Measurements from ENCODE around the gene PACS2.
"Not testable (repeated sequence)": the region's sequence is repeated elsewhere in the genome, so short reads cannot be mapped to it uniquely, and the experiment has no call there.

PACS2 gene

DNA sequence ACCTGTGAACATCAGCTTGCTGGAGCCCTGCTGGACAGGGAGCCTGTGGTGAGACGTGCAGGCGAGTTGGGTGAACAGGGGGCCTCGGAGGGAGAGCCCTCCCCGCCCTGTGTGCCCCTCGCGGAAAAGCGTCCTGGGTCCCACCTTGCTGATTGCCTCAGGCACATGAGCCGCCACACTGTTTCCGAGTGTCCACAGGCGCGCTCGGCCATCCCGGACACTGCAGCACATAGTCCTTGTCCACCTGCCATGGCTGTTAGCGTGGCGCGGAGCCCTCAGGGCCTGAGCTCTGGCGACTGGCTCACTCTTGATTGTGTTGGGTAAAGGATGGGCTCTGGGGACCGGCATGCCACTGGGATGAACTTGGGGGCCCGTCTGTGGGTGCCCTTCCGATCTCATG, 40.0 kb downstream of the PACS2 start:
- DNase-seq = no peak

DNA sequence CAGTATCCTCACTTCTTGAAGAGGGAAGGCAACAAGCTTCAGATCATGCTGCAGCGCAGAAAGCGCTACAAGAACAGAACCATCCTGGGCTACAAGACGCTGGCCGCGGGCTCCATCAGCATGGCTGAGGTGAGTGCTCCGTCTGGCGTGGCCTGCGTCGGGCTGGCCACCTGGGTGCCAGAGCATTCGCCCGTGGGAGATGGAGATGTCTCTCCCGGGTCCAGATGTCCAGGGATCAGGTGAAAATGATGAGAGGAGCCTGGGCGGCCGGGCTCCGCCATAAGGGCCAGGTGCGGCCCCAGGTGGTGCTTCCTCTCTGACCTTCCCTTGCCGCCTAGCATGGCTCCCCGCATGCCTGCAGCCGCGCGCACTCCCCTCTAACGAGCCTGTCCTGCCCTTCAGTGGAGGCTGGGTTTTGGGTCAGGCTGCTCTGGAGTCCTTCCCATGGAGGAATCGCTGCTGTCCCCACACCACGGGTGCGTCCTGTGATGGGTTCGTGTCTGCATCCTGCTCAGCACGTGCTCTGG, 40.6 kb downstream of the PACS2 start:
- no peak for DNase-seq

GRCh38 chr14:105355850-105356604, 41.5 kb downstream of the PACS2 start:
- DNase-seq = no peak

DNA sequence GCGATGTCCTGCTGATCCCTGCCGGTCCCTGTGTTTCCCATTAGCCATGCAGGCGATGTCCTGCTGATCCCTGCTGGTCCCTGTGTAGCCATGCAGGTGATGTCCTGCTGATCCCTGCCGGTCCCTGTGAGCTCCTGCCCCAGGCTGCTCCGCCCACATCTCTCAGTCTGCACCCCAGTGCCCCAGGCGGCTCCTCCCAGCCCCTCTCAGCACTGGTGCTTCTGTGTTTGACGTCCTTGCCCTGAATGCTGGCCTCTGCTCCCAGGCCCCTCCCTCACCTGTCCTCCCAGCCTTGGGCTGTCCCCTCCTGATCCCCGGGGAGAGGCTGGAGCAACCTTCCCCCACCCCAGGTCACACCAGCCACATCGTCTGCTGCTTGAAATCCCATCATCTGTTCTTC, 42.4 kb downstream of the PACS2 start:
- DNase-seq = no peak

- no peak for DNase-seq
Measured at GRCh38 chr14:105357626-105358025, 43.1 kb downstream of the PACS2 start.

- DNase-seq = no peak
Measured at GRCh38 chr14:105358140-105358846, 43.7 kb downstream of the PACS2 start.

DNA sequence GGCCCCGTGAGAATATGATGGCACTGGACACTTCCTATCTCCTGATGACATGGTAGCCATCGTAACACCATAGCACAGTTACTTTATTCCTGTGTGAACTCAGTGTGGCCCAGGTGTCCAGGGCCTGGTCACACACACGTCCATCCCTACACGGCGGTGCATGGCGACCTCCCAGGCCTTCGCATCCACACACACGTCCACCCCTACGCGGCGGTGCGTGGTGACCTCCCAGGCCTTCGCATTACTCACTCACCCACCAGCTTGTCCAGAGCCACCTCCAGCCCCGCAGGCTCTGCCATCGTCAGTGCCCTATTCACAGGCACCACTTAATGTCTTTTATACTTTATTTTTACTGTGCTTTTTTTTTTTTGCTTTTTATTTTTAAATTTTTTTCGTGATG, 44.4 kb downstream of the PACS2 start:
- DNase-seq = no peak

DNA sequence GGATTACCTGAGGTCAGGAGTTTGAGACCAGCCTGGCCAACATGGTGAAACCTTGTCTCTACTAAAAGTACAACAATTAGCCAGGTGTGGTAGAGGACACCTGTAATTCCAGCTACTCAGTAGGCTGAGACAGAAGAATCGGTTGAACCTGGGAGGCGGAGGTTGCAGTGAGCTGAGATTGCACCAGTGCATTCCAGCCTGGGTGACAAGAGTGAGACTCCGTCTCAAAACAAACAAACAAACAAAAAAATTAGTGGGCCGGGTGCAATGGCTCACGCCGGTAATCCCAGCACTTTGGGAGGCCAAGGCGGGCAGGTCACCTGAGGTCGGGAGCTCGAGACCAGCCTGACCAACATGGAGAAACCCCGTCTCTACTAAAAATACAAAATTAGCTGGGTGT, 46.9 kb downstream of the PACS2 start:
- DNase-seq = not testable (repeated sequence)

- peak; percentile 61 for DNase-seq
Measured at GRCh38 chr14:105363847-105364708, 49.5 kb downstream of the PACS2 start.

DNA sequence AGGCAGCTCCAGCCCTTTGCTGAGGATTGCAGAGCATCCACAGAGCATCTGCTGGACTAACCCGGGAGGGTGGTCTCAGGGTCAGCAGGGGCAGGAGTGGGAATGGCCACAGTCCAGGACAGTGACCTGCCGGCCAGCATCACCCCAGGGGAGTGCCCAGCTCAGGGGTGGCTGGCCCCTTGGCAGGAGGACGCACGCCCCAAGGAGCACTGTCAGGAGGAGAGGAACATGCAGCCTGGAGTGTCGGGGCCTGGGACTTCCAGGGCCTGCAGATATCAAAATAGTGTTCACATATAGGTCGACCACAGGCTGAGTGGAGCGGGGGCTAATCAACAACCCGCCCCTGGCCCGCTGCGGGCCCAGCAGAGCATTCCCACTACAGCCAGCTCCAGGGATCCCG, 50.6 kb downstream of the PACS2 start:
- DNase-seq = no peak

GRCh38 chr14:105365681-105366080, 51.1 kb downstream of the PACS2 start:
- no peak for DNase-seq

GRCh38 chr14:105366386-105367074, 52.0 kb downstream of the PACS2 start:
- DNase-seq = no peak

- no peak for DNase-seq
Measured at GRCh38 chr14:105367116-105368031, 52.8 kb downstream of the PACS2 start.

DNA sequence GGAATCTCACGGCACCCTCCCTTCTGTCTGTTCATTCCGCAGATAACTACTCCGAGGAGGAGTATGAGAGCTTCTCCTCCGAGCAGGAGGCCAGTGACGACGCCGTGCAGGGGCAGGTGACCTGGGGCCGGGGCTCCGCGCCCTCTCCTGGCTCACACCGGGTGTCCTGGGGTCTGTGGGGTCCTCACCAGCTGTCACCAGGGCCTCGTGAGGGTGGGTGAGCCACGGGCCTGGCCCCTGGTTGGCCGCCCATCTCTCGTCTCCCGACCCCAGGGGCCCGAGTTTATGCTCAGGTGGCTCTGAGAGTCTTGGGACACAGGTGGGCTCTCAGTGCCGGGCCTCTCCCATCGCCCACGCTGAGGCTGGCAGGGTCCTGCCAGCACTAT, 53.5 kb downstream of the PACS2 start:
- no peak for DNase-seq

- DNase-seq = no peak
Measured at GRCh38 chr14:105368426-105368825, 53.9 kb downstream of the PACS2 start.

DNA sequence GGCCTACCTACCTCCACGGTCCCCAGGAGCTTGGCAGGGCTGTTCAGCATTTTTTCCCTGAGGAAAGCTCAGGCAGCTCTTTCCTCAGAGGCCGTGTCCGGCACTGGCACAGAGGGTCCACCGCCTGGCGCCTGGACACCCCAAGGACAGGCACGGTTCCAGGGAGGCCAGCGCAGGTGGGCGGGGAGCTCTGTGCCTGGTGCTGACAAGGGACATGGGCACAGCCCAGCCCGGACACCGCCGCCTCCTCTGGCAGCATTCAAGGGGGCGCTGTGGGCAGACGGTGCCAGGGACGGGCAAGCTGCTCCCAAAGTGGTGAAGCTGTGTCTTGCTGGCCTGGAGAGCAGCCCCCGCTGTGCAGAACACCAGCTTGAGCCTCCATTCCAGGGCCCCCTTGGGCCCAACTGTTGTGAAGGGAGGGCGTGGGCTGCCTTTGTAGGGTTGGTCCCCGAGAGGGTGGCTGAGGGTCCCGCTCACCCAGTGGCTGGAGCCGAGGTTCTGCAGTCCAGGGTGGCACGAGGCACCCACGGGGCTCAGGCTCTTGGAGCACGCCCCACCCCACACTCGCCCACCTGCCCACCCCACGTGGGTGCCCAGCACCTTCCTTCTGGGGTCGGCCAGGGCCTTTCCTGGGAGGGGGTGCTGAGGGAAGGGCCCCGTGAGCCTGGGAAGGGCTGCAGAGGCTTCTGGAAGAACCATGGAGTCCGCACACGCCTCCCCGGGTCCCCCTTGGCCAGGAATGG, 54.5 kb downstream of the PACS2 start:
- no peak for DNase-seq

DNA sequence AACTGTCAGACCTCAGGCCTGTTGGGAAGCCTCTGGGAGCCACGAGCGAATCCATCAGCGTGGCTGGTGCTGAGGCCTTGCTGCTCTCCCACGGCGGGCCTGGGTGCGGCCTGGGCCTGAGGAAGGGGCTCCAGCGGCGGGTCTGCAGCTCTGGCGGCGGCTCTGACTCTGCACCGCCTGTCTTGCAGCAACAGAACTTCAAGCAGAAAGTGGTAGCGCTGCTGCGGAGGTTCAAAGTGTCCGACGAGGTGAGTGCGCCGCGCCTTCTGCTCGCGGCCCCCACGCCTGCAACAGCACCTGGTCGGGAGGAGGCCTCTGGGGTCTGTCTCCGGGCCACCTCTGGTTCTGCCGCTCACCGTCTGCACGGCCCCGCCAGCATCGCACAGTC, 55.1 kb downstream of the PACS2 start:
- no peak for DNase-seq

GRCh38 chr14:105374389-105374788, 59.8 kb downstream of the PACS2 start:
- DNase-seq = no peak

GRCh38 chr14:105375635-105376057, 61.1 kb downstream of the PACS2 start:
- no peak for DNase-seq

GRCh38 chr14:105376521-105377440, 62.2 kb downstream of the PACS2 start:
- DNase-seq = no peak
